ENCODE results near the gene LPAR3. TPM values are rescaled to one million over a fixed set of nuclear protein-coding genes. Genes with fewer than 3 reads are reported as not detected.
A peak's percentile ranks its signal among the peaks of the same experiment; 100 is the strongest.

Gene LPAR3
- total and polyA plus RNA-seq, 9 donors, result 0.20 to 22.7 (median 2.5) TPM

GRCh38 chr1:84939151-84939550, 46.1 kb upstream of the LPAR3 start:
- Histone ChIP-seq H3K27ac (no peak overlapping the region), H3K36me3 (no peaks in the 10 kb centered on the region), H3K27me3 (no peaks in the 10 kb centered on the region), H3K4me3 (no peak overlapping the region), H3K9me3 (no peaks in the 10 kb centered on the region), H3K4me1 (ENCODE audit: insufficient read depth) (no peaks in the 10 kb centered on the region)
- no peak for DNase-seq
- TF ChIP-seq EP300 (IDR thresholded peaks at IDR 0.05), result no peak
- TF ChIP-seq CTCF (IDR thresholded peaks at IDR 0.05), result no peak
- TF ChIP-seq POLR2A (IDR thresholded peaks at IDR 0.05), result no peak
- WGBS, 3 donors, result 61 to 68% (median 64%) methylated on average over 8 of the region's 8 CpGs
- intact Hi-C loops (cut with DNase I), result no loop called here

GRCh38 chr1:84936116-84936810, 43.3 kb upstream of the LPAR3 start:
- no peaks in the 10 kb centered on the region for H3K27me3 ChIP-seq
- H3K4me1 ChIP-seq (ENCODE audit: insufficient read depth), result no peaks in the 10 kb centered on the region
- no peak overlapping the region for H3K27ac ChIP-seq
- no peaks in the 10 kb centered on the region for H3K36me3 ChIP-seq
- intact Hi-C loops (cut with DNase I), result no loop called here
- no peak overlapping the region for H3K4me3 ChIP-seq
- peak in 1 of 5 donors; percentile 26 for DNase-seq
- H3K9me3 ChIP-seq, result no peaks in the 10 kb centered on the region
- 0 to 4% (median 3%) methylated on average over 5 of the region's 5 CpGs for WGBS, 3 donors
- TF ChIP-seq EP300 (IDR thresholded peaks at IDR 0.05) (no peak), POLR2A (IDR thresholded peaks at IDR 0.05) (no peak), CTCF (IDR thresholded peaks at IDR 0.05) (peak; percentile 65 to 78 (median 68))

GRCh38 chr1:84933011-84933611, 40.1 kb upstream of the LPAR3 start:
- H3K9me3 ChIP-seq, result no peaks in the 10 kb centered on the region
- 72 to 84% (median 82%) methylated on average over 7 of the region's 7 CpGs for WGBS, 3 donors
- no peak for TF ChIP-seq POLR2A (IDR thresholded peaks at IDR 0.05)
- TF ChIP-seq CTCF (IDR thresholded peaks at IDR 0.05), result no peak
- TF ChIP-seq EP300 (IDR thresholded peaks at IDR 0.05), result no peak
- intact Hi-C loops (cut with DNase I), result no loop called here
- H3K36me3 ChIP-seq, result no peaks in the 10 kb centered on the region
- H3K4me1 ChIP-seq (ENCODE audit: insufficient read depth), result no peaks in the 10 kb centered on the region
- DNase-seq, result no peak
- H3K27ac ChIP-seq, result no peak overlapping the region
- no peak overlapping the region for H3K4me3 ChIP-seq
- no peaks in the 10 kb centered on the region for H3K27me3 ChIP-seq

- no peak for DNase-seq
- Histone ChIP-seq H3K27ac (no peak overlapping the region), H3K27me3 (no peaks in the 10 kb centered on the region), H3K36me3 (no peaks in the 10 kb centered on the region), H3K4me1 (ENCODE audit: insufficient read depth) (no peaks in the 10 kb centered on the region), H3K4me3 (no peak overlapping the region), H3K9me3 (no peaks in the 10 kb centered on the region)
- intact Hi-C loops (cut with DNase I), result no loop called here
- WGBS, 3 donors, result 79 to 94% (median 85%) methylated on average over 2 of the region's 2 CpGs
- TF ChIP-seq EP300 (IDR thresholded peaks at IDR 0.05), result no peak
- no peak for TF ChIP-seq CTCF (IDR thresholded peaks at IDR 0.05)
- no peak for TF ChIP-seq POLR2A (IDR thresholded peaks at IDR 0.05)
These were observed 37.8 kb upstream of the LPAR3 start for GRCh38 chr1:84930831-84931230.
